Measurements from ENCODE around the gene HPSE2.
"Not testable (repeated sequence)": the region's sequence is repeated elsewhere in the genome, so short reads cannot be mapped to it uniquely, and the experiment has no call there.

HPSE2 gene

DNA sequence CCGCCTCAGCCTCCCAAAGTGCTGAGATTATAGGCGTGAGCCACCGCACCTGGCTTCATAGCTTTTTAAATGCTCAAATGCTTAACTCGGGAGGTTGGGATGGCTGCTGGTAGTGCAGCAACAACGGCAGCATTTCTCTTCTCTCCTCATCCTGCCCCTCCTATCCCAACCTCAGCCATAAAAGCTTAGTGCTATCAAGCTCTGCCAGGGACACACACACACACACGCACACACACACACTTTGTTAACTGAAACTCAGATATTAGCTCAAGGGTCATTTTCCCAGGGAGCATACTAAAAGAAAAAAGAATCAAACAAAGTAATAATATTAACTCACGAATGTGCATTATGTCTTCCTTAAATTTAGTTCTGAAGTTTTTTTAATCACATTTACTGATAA lies 725.9 kb downstream of the HPSE2 start:
- DNase-seq (ENCODE audit: low spot score), result no peak

- DNase-seq (ENCODE audit: low spot score), result not testable (repeated sequence)
Observed at GRCh38 chr10:98502535-98502934, 733.1 kb downstream of the HPSE2 start.

DNA sequence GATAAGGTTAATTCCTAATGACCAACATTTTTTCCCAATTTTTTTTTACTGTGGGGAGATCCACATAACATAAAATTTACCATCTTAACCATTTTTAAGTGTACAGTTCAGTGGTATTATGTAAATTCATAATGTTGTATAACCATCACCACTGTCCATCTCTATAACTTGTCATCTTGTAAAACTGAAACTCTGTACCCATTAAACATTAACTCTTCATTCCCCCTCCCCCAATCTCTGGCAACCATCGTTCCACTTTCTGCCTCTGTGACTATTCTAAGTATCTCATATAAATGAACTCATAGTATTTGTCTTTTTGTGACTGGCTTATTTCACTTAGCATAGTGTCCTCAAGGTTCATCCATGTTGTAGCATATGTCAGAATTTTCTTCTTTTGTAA lies 742.9 kb downstream of the HPSE2 start:
- DNase-seq (ENCODE audit: low spot score), result no peak

DNA sequence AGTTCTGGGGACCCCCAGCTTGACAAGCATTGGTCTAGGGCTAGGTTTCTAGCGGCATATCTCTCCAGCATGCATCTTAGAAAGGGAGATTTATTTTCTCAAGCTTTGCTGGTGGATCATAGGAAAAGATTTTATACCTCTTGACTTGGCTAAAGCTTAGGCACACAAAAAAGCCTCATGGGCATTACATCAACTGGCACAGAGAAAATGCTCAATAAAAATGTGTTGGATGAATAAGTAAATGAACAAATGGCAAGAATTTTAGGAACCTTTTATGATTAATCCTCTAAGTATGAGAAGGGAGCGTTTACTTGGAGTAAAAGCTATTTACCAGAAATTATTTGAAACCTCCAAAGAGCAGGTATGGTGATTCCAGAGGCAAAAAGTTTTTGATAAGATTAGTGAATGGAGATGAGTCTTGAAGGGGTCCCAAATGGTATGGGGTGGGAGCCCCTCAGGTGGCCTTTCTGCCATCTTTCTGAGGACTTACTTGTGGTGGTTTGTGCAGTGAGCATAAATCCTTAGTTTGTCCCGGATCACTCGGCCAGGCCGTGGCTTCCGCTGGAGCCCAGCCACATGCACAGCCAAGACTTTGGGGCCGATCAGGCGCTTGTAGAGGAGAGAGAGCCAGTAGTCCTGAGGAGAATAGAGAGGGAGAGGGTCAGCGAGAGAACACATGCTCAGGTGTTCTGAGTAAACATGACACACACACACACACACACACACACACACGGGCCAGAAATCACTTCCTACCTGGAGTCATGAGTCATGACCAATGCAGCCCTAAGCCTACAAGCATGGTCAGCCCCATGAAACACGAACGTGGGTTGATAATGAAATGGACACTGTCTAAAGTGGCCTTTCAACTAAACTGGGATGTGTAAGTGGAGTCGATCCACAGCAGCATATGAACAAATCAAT lies 745.8 kb downstream of the HPSE2 start:
- DNase-seq (ENCODE audit: low spot score), result no peak

- peak; percentile 30 for DNase-seq (ENCODE audit: low spot score)
Observed at GRCh38 chr10:98488669-98489430, 746.8 kb downstream of the HPSE2 start.

- no peak for DNase-seq (ENCODE audit: low spot score)
Observed at GRCh38 chr10:98487649-98488048, 748.0 kb downstream of the HPSE2 start.

DNA sequence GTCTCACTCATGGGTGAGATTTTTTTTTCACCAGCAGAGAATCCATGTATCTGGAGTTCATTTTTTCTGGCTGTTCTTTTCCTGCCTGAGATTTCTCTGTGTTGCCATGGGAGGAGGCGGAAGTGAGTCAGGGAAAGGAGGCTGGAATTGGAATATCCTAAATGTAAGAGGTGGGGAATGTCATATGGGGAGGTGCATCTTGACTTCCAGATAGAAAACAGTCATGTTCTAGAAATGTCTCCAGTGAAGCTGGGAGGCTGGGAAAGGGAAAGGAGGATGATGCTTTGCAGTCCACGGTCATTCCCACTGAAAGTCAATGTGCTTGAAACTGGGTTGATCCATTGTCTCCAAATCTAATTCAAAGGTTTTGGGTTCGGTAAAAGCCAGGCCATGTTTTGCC lies 749.2 kb downstream of the HPSE2 start:
- DNase-seq (ENCODE audit: low spot score), result no peak

DNA sequence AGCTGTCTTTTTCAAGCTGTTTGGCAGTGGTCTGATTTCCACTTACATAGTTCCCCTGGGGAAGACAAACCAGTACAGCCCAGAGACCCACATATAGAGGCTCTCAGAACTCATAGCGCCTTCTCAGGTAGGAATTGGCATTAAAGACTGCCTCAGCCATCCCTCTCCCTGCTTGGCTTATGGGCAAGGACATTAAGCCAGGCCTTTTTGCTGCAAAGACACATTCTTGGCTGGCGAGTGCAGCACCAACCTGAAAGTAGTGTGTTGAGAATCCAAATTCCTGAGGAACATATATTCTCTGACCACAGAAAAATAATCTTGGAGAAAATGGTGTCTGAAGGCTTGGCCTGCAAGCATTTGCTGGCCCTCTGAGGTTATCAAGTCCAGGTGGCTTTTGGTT lies 749.7 kb downstream of the HPSE2 start:
- DNase-seq (ENCODE audit: low spot score), result no peak

- no peak for DNase-seq (ENCODE audit: low spot score)
Observed at GRCh38 chr10:98483658-98484057, 752.0 kb downstream of the HPSE2 start.

DNA sequence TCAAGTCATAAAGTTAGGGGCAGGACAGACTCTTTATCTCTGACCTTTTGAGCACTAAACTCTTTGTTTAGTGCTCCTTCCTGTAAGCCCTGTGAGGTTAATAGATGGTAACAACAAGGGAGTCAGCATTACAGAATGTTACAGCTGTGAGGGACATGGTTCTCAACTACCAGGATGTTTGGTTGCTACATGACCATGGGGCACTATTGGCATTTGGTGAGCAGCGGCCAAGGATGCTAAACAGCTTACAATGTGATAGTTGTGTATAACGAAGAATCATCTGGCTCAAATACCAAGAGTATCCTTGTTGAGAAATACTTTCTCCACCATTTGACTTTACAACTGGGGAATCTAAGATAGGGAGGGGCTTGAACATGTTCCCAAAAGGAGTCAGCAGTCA lies 753.6 kb downstream of the HPSE2 start:
- DNase-seq (ENCODE audit: low spot score), result no peak

DNA sequence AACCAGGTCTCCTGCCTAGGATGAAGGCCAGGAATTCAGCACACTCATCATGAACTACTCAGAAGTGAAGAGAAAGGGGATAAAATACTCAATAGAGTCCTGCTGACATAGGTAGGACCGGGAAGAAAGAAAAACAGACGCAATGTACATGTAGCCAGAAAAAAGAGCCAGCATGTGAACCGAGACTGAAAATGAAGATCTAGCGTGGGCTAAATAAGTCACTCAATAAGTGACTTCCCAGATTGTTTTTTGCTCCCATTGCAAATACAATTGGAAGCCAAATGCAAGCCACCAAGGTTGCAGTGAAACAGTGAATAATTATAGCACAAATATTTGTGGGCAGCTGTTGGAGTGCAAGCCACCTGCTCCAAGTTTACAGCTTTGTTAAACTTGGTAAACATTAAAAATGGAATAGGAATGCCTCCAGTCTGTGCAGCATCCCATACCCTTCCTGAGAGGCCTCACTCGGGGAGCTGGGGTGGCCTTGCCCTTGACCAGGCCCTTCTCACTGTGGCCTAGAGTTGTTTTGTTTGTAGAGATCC lies 754.2 kb downstream of the HPSE2 start:
- DNase-seq (ENCODE audit: low spot score), result no peak

DNA sequence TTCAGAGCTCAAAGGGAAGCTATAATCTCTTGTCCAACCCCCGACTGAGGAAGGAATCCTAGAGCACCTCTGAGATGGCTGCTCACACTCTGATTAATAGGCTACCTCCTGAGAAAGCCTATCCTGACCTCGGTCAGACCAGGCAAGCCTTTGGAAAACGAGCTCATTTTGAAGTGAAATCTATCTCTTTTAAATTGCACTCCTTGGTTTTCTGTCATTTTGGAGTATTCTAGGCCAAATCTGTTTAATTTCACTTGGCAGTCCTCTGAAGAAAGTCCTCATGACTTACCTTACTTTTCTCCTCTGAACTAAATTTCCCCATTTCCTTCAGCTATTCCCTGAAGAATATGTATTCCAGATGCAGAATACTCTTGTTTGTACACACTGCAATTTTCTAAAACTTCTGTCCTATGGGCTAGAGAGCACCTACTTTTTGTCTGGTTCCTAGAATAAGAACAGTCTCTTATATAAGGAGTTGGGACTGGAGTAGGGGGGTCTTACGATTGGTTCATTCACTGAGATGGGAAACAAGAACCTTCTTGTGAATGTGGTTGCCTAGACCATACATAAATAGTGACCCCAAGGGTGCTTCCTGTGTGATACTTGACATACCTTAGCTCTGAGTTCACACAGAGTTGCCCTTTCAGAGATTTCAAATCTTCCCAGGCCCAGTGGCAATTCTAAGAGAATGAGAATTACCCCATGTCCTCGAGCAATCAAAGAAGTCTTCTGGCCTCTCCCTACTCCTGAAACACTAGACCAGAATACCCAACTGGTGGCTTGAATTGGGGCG lies 757.0 kb downstream of the HPSE2 start:
- DNase-seq (ENCODE audit: low spot score), result no peak

DNA sequence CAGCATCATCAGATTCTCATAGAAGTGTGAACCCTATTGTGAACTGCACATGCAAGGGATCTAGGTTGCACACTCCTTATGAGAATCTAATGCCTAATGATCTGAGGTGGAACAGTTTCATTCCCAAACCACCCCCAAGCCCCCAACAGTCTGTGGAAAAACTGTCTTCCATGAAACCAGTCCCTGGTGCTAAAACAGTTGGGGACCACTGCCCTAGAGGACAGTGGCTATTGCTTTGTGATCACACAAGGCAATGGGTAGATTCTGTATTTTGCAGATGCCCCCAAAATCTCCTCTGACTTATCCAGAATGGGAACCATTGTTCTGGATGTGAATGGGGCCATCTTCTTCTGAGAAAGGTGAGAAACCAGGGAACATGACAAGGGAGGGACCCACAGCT lies 757.8 kb downstream of the HPSE2 start:
- DNase-seq (ENCODE audit: low spot score), result no peak

- DNase-seq (ENCODE audit: low spot score), result no peak
Observed at GRCh38 chr10:98474628-98475027, 761.0 kb downstream of the HPSE2 start.

GRCh38 chr10:98472196-98472595 lies 763.5 kb downstream of the HPSE2 start:
- no peak for DNase-seq (ENCODE audit: low spot score)

DNA sequence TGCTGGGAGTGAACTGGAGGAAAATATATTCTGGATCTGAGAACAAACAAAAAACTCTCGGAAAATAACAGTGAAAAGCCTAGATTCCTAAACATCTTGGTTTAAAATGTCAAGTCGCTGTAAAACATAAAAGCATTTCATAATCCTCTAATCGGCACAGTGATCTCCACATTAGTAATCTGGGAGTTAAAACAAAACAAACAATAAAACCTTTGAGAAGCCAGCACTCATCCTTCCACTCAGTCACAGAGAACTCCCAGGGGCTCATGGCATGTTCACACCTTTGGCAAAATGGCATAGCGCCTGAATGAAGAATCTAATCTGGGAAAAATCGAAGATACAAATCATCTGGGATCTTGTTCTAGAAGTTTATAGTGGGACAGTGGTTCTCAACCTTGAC lies 764.8 kb downstream of the HPSE2 start:
- DNase-seq (ENCODE audit: low spot score), result no peak

DNA sequence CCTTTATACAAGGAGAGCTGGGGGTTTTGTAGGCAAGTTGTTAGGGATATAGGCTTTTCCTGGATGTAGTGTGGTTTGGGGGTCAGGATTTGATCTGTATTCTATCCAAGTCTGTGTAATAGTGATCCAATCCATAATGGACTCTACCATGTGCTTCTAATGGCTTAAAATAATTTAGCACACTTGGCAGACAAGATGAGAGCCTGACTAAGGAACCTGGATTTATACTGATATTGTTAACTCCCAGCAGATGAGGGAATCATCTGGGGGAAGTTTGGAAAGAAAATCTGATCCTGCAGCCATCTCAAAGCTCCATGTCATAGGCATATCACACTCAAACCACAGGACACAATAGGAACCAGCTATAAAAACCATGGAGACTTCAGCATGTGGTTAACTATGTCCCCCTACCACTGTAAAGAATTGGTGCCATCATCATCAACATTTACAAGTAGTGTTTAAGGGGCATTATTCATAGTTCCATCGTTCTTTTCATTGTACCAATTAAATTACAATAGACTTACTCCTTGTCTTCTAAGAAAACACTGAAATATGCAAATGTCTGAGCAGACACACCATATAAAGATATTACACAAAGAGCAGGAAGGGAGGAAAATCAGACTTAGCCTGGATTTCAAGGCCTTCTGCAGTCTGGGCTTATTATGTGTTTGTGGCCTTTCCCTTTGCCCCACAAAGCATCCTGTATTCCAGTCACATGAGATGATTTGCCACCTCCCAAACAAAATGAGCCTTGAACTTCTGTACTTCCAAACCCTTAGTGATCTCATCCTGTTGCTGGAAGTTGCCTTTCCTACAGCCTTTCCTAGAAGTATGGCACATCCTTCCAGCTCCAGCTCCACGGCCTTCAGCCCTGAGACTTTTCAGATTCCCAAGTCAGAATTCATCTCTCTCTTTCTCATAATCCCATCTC lies 766.4 kb downstream of the HPSE2 start:
- no peak for DNase-seq (ENCODE audit: low spot score)

- peak; percentile 74 for DNase-seq (ENCODE audit: low spot score)
Observed at GRCh38 chr10:98467506-98468318, 767.9 kb downstream of the HPSE2 start.

- no peak for DNase-seq (ENCODE audit: low spot score)
Observed at GRCh38 chr10:98466861-98467505, 768.7 kb downstream of the HPSE2 start.
